Measurements from ENCODE around the gene SPART.

The SPART gene

GRCh38 chr13:36353001-36353400 is 6.8 kb upstream of the SPART start:
- Histone ChIP-seq H3K9ac (ENCODE audit: low read depth, low read length, poor library complexity, severe bottlenecking) (no peak overlapping the region), H3K4me3 (ENCODE audit: low read length, poor library complexity, severe bottlenecking) (no peak overlapping the region), H3K79me2 (ENCODE audit: insufficient read depth, low read length) (no peaks in the 10 kb centered on the region), H3K4me2 (ENCODE audit: low read depth, low read length, poor library complexity, severe bottlenecking) (no peak overlapping the region), H3K9me3 (ENCODE audit: insufficient read depth, low read depth, low read length) (no peaks in the 10 kb centered on the region), H3K36me3 (ENCODE audit: insufficient read depth, low read length) (no peaks in the 10 kb centered on the region), H4K20me1 (ENCODE audit: insufficient read depth, low read length, poor library complexity, severe bottlenecking) (no peaks in the 10 kb centered on the region), H2AFZ (ENCODE audit: low read length) (no peak overlapping the region), H3K27me3 (ENCODE audit: insufficient read depth, low read length, poor library complexity, severe bottlenecking) (no peaks in the 10 kb centered on the region), H3K9me2 (replicated peaks; ENCODE audit: low read depth, low read length) (no peaks in the 10 kb centered on the region), H3F3A (ENCODE audit: low read depth) (no peaks in the 10 kb centered on the region), H3K4me1 (ENCODE audit: insufficient read depth, low read length, poor library complexity, severe bottlenecking) (no peaks in the 10 kb centered on the region)
- TF ChIP-seq CTCF (conservative IDR thresholded peaks at IDR 0.05; ENCODE audit: low read length) (no peak), EZH2phosphoT487 (IDR thresholded peaks at IDR 0.05; ENCODE audit: borderline replicate concordance) (no peak)

GRCh38 chr13:36352350-36352749 is 6.2 kb upstream of the SPART start:
- H2AFZ ChIP-seq (ENCODE audit: low read length) = no peak overlapping the region
- H3K9me2 ChIP-seq (replicated peaks; ENCODE audit: low read depth, low read length) = no peaks in the 10 kb centered on the region
- H3F3A ChIP-seq (ENCODE audit: low read depth) = no peaks in the 10 kb centered on the region
- H3K36me3 ChIP-seq (ENCODE audit: insufficient read depth, low read length) = no peaks in the 10 kb centered on the region
- no peaks in the 10 kb centered on the region for H4K20me1 ChIP-seq (ENCODE audit: insufficient read depth, low read length, poor library complexity, severe bottlenecking)
- no peak overlapping the region for H3K4me3 ChIP-seq (ENCODE audit: low read length, poor library complexity, severe bottlenecking)
- no peaks in the 10 kb centered on the region for H3K9me3 ChIP-seq (ENCODE audit: insufficient read depth, low read depth, low read length)
- no peaks in the 10 kb centered on the region for H3K79me2 ChIP-seq (ENCODE audit: insufficient read depth, low read length)
- H3K4me1 ChIP-seq (ENCODE audit: insufficient read depth, low read length, poor library complexity, severe bottlenecking) = no peaks in the 10 kb centered on the region
- H3K9ac ChIP-seq (ENCODE audit: low read depth, low read length, poor library complexity, severe bottlenecking) = no peak overlapping the region
- H3K27me3 ChIP-seq (ENCODE audit: insufficient read depth, low read length, poor library complexity, severe bottlenecking) = no peaks in the 10 kb centered on the region
- no peak overlapping the region for H3K4me2 ChIP-seq (ENCODE audit: low read depth, low read length, poor library complexity, severe bottlenecking)
- TF ChIP-seq CTCF (conservative IDR thresholded peaks at IDR 0.05; ENCODE audit: low read length) = no peak
- TF ChIP-seq EZH2phosphoT487 (IDR thresholded peaks at IDR 0.05; ENCODE audit: borderline replicate concordance) = no peak

GRCh38 chr13:36347531-36348210 is 1.5 kb upstream of the SPART start:
- H3K79me2 ChIP-seq (ENCODE audit: insufficient read depth, low read length) = peaks cover 27% of the 10 kb centered on the region
- no peak overlapping the region for H3K9ac ChIP-seq (ENCODE audit: low read depth, low read length, poor library complexity, severe bottlenecking)
- no peaks in the 10 kb centered on the region for H3K9me3 ChIP-seq (ENCODE audit: insufficient read depth, low read depth, low read length)
- no peak overlapping the region for H2AFZ ChIP-seq (ENCODE audit: low read length)
- TF ChIP-seq EZH2phosphoT487 (IDR thresholded peaks at IDR 0.05; ENCODE audit: borderline replicate concordance) (no peak), CTCF (conservative IDR thresholded peaks at IDR 0.05; ENCODE audit: low read length) (no peak)
- no peak overlapping the region for H3K4me3 ChIP-seq (ENCODE audit: low read length, poor library complexity, severe bottlenecking)
- no peaks in the 10 kb centered on the region for H3K9me2 ChIP-seq (replicated peaks; ENCODE audit: low read depth, low read length)
- H3K4me2 ChIP-seq (ENCODE audit: low read depth, low read length, poor library complexity, severe bottlenecking) = peak overlapping the region; percentile 65
- H3K36me3 ChIP-seq (ENCODE audit: insufficient read depth, low read length) = no peaks in the 10 kb centered on the region
- H4K20me1 ChIP-seq (ENCODE audit: insufficient read depth, low read length, poor library complexity, severe bottlenecking) = no peaks in the 10 kb centered on the region
- H3K27me3 ChIP-seq (ENCODE audit: insufficient read depth, low read length, poor library complexity, severe bottlenecking) = no peaks in the 10 kb centered on the region
- no peaks in the 10 kb centered on the region for H3F3A ChIP-seq (ENCODE audit: low read depth)
- no peaks in the 10 kb centered on the region for H3K4me1 ChIP-seq (ENCODE audit: insufficient read depth, low read length, poor library complexity, severe bottlenecking)
